Colonic mucosa (tissue), 4 donors: ENCODE data around the gene ACTR3C. TPM values are rescaled to one million over a fixed set of nuclear protein-coding genes. Genes with fewer than 3 reads are reported as not detected.
"Not testable (repeated sequence)": the region's sequence is repeated elsewhere in the genome, so short reads cannot be mapped to it uniquely, and the experiment has no call there.

Source experiments
- DNase-seq: peaks from one replicate; pipeline ENCODE4 v3.0.0-alpha.2; 2020
- H3K27ac ChIP-seq: fragments of 200-600 bp; one replicate; pipeline ENCODE4 v1.8.0; 2021
- H3K27me3 ChIP-seq: fragments of 200-600 bp; one replicate; pipeline ENCODE4 v1.8.0; 2021
- H3K36me3 ChIP-seq: fragments of 200-600 bp; one replicate; pipeline ENCODE4 v1.8.0; 2021
- H3K4me1 ChIP-seq: fragments of 200-600 bp; one replicate; pipeline ENCODE4 v1.8.0; 2021; ENCODE audit warnings: mild to moderate bottlenecking
- H3K4me3 ChIP-seq: fragments of 200-600 bp; one replicate; pipeline ENCODE4 v1.8.0; 2021
- H3K9ac ChIP-seq, 2 donors: one replicate each; pipeline ENCODE4 v1.7.0; 2013; ENCODE audit warnings: control low read depth in 2 of 2, low read depth in 2 of 2, low read length in 2 of 2
- H3K9me3 ChIP-seq: fragments of 200-600 bp; one replicate; pipeline ENCODE4 v1.8.0; 2021
- CTCF ChIP-seq: fragments of 200-600 bp; IDR thresholded peaks from one replicate; pipeline ENCODE4 v1.8.0; 2022; ENCODE audit warnings: antibody characterized with exemption, mild to moderate bottlenecking
- intact Hi-C: fragments of 100-400 bp; cut with DNase I; formaldehyde crosslinking; loops from one replicate; pipeline ENCODE4 v1.14.1; 2022
- total RNA-seq, 2 donors: library from RNA; stranded (reverse); fragmentation: NEBNext Ultra II Directional in 1 of 2; extraction: Animal tissue kit (Norgen Biotek cat#: 25700) in 1 of 2; gene quantifications; one replicate each; pipeline ENCODE4 v1.2.1, GENCODE V29; 2021
- donor health status: healthy.
- donor health status: DM: no; HTN: no; CAD: no.
- donor health status: DM: no; HTN: no; CAD: no.

ACTR3C gene
- total RNA-seq, 2 donors from 2014 or later: 17.6 to 29.6 TPM

DNA sequence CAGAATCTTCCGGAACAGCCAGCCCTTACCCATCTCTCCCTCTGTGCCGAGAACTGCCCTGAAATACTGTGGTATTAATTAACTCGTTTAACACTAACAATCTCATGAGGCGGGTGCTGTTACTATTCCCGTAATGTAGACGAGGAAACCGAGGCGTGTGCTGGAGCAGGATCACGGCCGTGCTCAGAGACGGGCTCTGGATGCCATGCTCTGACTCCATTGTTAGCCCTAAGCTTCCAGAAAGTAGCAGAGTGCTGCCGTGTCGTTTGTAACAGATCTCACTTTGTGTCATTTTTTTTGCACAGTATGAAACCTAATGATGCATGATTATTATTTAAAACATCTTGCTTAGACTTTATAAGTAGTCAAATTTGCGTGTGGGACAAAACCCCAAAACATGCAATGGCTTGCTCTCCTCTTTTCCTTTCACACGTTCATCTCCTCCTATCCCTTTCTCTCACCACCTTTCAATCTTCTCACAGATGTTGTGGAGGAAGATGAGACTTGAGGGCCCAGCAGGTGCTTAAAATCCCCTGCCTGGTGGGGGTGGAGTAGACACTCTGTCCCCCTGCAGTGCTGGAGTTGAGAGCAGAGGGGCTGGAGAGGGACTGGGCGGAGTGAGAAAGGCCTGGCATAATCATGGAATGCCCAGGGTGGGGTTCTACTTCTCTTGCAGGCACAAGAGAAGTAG, 482 bp upstream of the ACTR3C start:
- Histone ChIP-seq H3K36me3 (no peaks in the 10 kb centered on the region), H3K4me3 (peak overlapping the region; percentile 74), H3K9ac (peak overlapping the region; percentile 89 to 94), H3K27me3 (no peaks in the 10 kb centered on the region), H3K4me1 (peaks cover 7% of the 10 kb centered on the region), H3K9me3 (no peaks in the 10 kb centered on the region), H3K27ac (peak overlapping the region; percentile 90)
- peak; percentile 68 for DNase-seq
- intact Hi-C loops: no loop called here
- no peak for TF ChIP-seq CTCF

- no peaks in the 10 kb centered on the region for H3K36me3 ChIP-seq
- H3K9me3 ChIP-seq: no peaks in the 10 kb centered on the region
- DNase-seq: peak; percentile 27
- H3K4me3 ChIP-seq: peak overlapping the region; percentile 74
- peaks cover 7% of the 10 kb centered on the region for H3K4me1 ChIP-seq
- no peaks in the 10 kb centered on the region for H3K27me3 ChIP-seq
- no peak for TF ChIP-seq CTCF
- H3K27ac ChIP-seq: peak overlapping the region; percentile 90
- H3K9ac ChIP-seq: peak overlapping the region; percentile 89 to 94
- intact Hi-C loops: no loop called here
These were observed 1.1 kb downstream of the ACTR3C start for GRCh38 chr7:150322114-150322832.

DNA sequence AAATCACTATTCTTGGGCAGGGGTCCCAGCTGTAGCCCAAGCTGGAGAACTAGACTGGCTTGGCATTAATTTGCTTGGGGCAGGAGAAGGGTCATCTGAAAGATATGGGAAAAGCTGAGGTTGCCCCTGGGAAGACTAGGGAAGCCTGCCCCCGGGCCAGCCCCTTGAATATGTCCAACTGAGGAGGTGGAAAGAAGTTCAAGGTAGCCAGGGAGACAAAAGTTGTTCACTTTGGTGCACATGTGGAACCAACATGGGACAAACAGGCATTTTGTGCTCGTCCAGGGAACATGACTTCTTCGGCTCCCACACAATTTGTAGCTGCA, 1.6 kb downstream of the ACTR3C start:
- intact Hi-C loops: no loop called here
- H3K4me3 ChIP-seq: peak overlapping the region; percentile 74
- TF ChIP-seq CTCF: no peak
- peak overlapping the region in 1 of 2 donors; percentile 14 for H3K9ac ChIP-seq
- H3K27ac ChIP-seq: no peak overlapping the region
- peaks cover 7% of the 10 kb centered on the region for H3K4me1 ChIP-seq
- H3K9me3 ChIP-seq: no peaks in the 10 kb centered on the region
- H3K36me3 ChIP-seq: no peaks in the 10 kb centered on the region
- no peaks in the 10 kb centered on the region for H3K27me3 ChIP-seq
- no peak for DNase-seq

- Histone ChIP-seq H3K9me3 (no peaks in the 10 kb centered on the region), H3K36me3 (no peaks in the 10 kb centered on the region), H3K9ac (no peak overlapping the region), H3K4me3 (no peak overlapping the region), H3K4me1 (no peaks in the 10 kb centered on the region), H3K27ac (no peak overlapping the region), H3K27me3 (no peaks in the 10 kb centered on the region)
- DNase-seq: no peak
- TF ChIP-seq CTCF: no peak
- intact Hi-C loops: no loop called here
These were observed 5.4 kb downstream of the ACTR3C start for GRCh38 chr7:150317748-150318444.

- DNase-seq, H3K27ac ChIP-seq, H3K36me3 ChIP-seq, H3K4me1 ChIP-seq, H3K4me3 ChIP-seq, H3K9me3 ChIP-seq, intact Hi-C loops, H3K27me3 ChIP-seq, H3K9ac ChIP-seq: not testable (repeated sequence)
These were observed 6.4 kb downstream of the ACTR3C start for GRCh38 chr7:150316987-150317386.
